ENCODE measurements around the gene ADGRG1. TPM values are rescaled to one million over a fixed set of nuclear protein-coding genes. Genes with fewer than 3 reads are reported as not detected.
A peak's percentile ranks its signal among the peaks of the same experiment; 100 is the strongest.

Gene ADGRG1
- total RNA-seq, 1 experiment from 2014 or later, result 131 TPM

DNA sequence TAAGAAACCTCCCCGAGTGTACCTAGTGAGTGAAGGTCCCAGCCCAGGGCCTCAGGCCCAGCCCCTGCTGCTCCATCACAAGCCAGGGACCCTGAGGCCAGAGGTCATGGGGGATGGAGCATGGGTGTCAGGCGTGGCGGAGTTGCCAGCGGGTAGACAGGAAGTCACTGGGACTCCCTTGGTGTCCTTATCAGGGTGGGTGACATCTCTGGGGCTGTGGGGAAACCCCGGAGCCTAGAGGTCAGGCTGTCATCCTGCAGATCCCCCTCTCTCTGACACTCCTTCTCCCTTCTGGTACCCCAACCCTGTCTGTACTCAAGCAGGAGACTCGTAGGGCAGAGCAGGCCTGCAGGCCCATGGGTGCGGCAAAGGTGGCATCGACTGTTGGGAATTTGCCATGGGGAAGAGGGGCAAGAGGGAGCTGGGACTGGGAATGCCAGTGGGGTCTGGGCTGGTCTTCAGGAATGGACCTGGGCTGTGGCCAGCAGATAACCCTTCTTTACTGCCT lies 10.8 kb upstream of the ADGRG1 start:
- Histone ChIP-seq H2AFZ (no peak overlapping the region), H3K9me3 (ENCODE audit: insufficient read depth, low read depth) (no peaks in the 10 kb centered on the region), H3K4me3 (no peak overlapping the region), H3K9me2 (ENCODE audit: insufficient read depth) (no peaks in the 10 kb centered on the region), H3K79me2 (ENCODE audit: low read depth) (peaks cover 26% of the 10 kb centered on the region), H3K36me3 (ENCODE audit: low read depth) (no peaks in the 10 kb centered on the region), H3K4me2 (peak overlapping the region; percentile 90), H3K27me3 (ENCODE audit: insufficient read depth, low read depth) (no peaks in the 10 kb centered on the region), H3K27ac (peak overlapping the region; percentile 92), H4K20me1 (ENCODE audit: insufficient read depth) (no peaks in the 10 kb centered on the region), H3K4me1 (replicated peaks; ENCODE audit: insufficient read depth) (peaks cover 48% of the 10 kb centered on the region), H3F3A (ENCODE audit: insufficient read depth, low read depth) (peaks cover 57% of the 10 kb centered on the region)
- ChIA-PET CTCF (no interaction called here), POLR2A (ENCODE audit: unreplicated experiment) (interaction anchor here (0.5 kb wide), 1 partner anchor 605 kb away, joined by 7 read pairs; no protein-coding TSS in a partner anchor)
- DNase-seq, result no peak
- BruUV-seq (replicated peaks), result no TSS peak
- intact Hi-C loops (cut with micrococcal nuclease; ENCODE audit: unreplicated experiment), result no loop called here
- TF ChIP-seq EZH2 (IDR thresholded peaks at IDR 0.05; ENCODE audit: low read depth), result no peak
- TF ChIP-seq, protein P1, sequence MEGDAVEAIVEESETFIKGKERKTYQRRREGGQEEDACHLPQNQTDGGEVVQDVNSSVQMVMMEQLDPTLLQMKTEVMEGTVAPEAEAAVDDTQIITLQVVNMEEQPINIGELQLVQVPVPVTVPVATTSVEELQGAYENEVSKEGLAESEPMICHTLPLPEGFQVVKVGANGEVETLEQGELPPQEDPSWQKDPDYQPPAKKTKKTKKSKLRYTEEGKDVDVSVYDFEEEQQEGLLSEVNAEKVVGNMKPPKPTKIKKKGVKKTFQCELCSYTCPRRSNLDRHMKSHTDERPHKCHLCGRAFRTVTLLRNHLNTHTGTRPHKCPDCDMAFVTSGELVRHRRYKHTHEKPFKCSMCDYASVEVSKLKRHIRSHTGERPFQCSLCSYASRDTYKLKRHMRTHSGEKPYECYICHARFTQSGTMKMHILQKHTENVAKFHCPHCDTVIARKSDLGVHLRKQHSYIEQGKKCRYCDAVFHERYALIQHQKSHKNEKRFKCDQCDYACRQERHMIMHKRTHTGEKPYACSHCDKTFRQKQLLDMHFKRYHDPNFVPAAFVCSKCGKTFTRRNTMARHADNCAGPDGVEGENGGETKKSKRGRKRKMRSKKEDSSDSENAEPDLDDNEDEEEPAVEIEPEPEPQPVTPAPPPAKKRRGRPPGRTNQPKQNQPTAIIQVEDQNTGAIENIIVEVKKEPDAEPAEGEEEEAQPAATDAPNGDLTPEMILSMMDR (conservative IDR thresholded peaks at IDR 0.05), result no peak

DNA sequence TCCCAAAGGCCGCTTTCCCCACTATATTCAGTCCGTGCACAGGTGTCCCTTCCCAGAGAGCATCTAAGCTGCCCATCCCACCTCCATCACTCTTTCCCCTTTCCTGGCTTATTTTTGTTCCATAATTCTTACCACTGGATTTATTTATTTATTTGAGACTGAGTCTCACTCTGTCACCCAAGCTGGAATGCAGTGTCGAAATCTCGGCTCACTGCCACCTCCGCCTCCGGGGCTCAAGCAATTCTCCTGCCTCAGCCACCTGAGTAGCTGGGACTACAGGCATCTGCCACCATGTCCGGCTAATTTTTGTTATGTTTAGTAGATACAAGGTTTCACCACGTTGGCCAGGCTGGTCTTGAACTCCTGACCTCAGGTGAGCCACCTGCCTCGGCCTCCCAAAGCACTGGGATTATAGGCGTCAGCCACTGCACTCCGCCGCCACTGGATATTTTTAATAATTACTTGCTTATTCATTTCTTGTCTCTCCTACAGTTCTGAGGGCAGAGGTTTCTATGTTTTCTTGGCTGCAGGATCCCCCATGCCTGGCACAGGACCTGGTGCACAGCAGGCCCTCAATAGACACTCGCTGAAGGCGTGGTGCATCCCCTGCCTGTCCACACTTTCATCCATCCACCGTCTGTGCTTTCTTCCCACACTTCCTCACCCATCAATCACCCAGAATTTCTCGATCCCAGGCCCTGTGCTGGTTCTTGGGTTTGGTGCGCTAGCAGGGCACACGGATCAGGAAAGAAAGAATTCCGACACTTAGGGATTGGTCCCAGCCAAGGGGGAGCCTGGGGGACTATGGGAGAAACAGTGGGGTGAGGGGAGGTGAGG lies 9.9 kb upstream of the ADGRG1 start:
- H3K79me2 ChIP-seq (ENCODE audit: low read depth), result peaks cover 28% of the 10 kb centered on the region
- intact Hi-C loops (cut with micrococcal nuclease; ENCODE audit: unreplicated experiment), result no loop called here
- no peaks in the 10 kb centered on the region for H3K9me3 ChIP-seq (ENCODE audit: insufficient read depth, low read depth)
- H2AFZ ChIP-seq, result no peak overlapping the region
- peak overlapping the region; percentile 76; the same call in 1 of the 2 replicates for H3K4me3 ChIP-seq
- peaks cover 57% of the 10 kb centered on the region for H3K4me1 ChIP-seq (replicated peaks; ENCODE audit: insufficient read depth)
- ChIA-PET CTCF (interaction anchor here (1.0 kb wide), 1 partner anchor 11 kb away, joined by 4 read pairs; no protein-coding TSS in a partner anchor), POLR2A (ENCODE audit: unreplicated experiment) (interaction anchor here (0.7 to 1.1 kb wide), 2 partner anchors 29 to 192 kb away, joined by 3 to 5 read pairs; no protein-coding TSS in a partner anchor)
- BruUV-seq (replicated peaks), result no TSS peak
- peaks cover 65% of the 10 kb centered on the region for H3F3A ChIP-seq (ENCODE audit: insufficient read depth, low read depth)
- DNase-seq, result peak; percentile 84 to 89
- H3K9me2 ChIP-seq (ENCODE audit: insufficient read depth), result no peaks in the 10 kb centered on the region
- no peaks in the 10 kb centered on the region for H3K27me3 ChIP-seq (ENCODE audit: insufficient read depth, low read depth)
- no peaks in the 10 kb centered on the region for H4K20me1 ChIP-seq (ENCODE audit: insufficient read depth)
- TF ChIP-seq, protein P1 (conservative IDR thresholded peaks at IDR 0.05), result no peak
- no peak for TF ChIP-seq EZH2 (IDR thresholded peaks at IDR 0.05; ENCODE audit: low read depth)
- H3K4me2 ChIP-seq, result peak overlapping the region; percentile 90
- peak overlapping the region; percentile 92 for H3K27ac ChIP-seq
- H3K36me3 ChIP-seq (ENCODE audit: low read depth), result no peaks in the 10 kb centered on the region

DNA sequence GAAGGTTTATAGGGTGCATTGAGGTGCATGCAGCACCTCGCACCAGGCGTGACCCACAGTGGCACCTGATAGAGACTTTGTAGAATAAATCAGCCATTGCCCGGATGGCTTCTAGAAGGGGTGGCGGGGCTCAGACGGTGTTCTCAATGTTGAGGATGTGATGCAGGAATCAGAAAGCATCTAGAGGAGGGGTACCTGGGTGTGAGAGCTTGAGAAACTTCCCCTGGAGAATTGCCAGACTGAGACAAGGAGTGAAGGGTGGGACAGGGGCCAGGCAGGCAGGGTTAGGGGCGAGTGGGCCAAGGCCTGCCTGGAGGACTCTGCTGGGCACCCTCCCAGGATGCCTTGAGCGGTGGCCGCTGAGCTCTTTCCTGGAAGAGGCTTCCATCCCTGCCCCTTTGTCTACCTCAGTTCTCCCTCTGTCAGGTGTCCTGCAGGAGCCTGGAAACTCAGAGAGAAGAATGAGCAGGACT lies 9.3 kb upstream of the ADGRG1 start:
- H3K4me3 ChIP-seq, result peak overlapping the region; percentile 76; the same call in 1 of the 2 replicates
- H4K20me1 ChIP-seq (ENCODE audit: insufficient read depth), result no peaks in the 10 kb centered on the region
- no peaks in the 10 kb centered on the region for H3K9me2 ChIP-seq (ENCODE audit: insufficient read depth)
- CTCF ChIA-PET, result interaction anchor here (1.0 kb wide), 1 partner anchor 12 kb away, joined by 4 read pairs; no protein-coding TSS in a partner anchor
- peak overlapping the region; percentile 92 for H3K27ac ChIP-seq
- H3K79me2 ChIP-seq (ENCODE audit: low read depth), result peaks cover 33% of the 10 kb centered on the region
- peaks cover 63% of the 10 kb centered on the region for H3K4me1 ChIP-seq (replicated peaks; ENCODE audit: insufficient read depth)
- TSS peak; percentile 41 for BruUV-seq (replicated peaks)
- no peaks in the 10 kb centered on the region for H3K9me3 ChIP-seq (ENCODE audit: insufficient read depth, low read depth)
- H3F3A ChIP-seq (ENCODE audit: insufficient read depth, low read depth), result peaks cover 66% of the 10 kb centered on the region
- no peaks in the 10 kb centered on the region for H3K36me3 ChIP-seq (ENCODE audit: low read depth)
- POLR2A ChIA-PET (ENCODE audit: unreplicated experiment), result interaction anchor here (0.8 to 1.3 kb wide), 3 partner anchors 9 to 191 kb away, joined by 3 to 17 read pairs (median 5); partner anchors contain the start of gene ADGRG1
- H3K27me3 ChIP-seq (ENCODE audit: insufficient read depth, low read depth), result no peaks in the 10 kb centered on the region
- H3K4me2 ChIP-seq, result peak overlapping the region; percentile 90
- H2AFZ ChIP-seq, result no peak overlapping the region; the same call in 1 of the 2 replicates
- no peak for TF ChIP-seq EZH2 (IDR thresholded peaks at IDR 0.05; ENCODE audit: low read depth)
- TF ChIP-seq, protein P1 (conservative IDR thresholded peaks at IDR 0.05), result no peak
- intact Hi-C loops (cut with micrococcal nuclease; ENCODE audit: unreplicated experiment), result no loop called here
- DNase-seq, result no peak
